ENCODE results near the gene COBL. TPM values are rescaled to one million over a fixed set of nuclear protein-coding genes. Genes with fewer than 3 reads are reported as not detected.

COBL gene
- total RNA-seq, 1 experiment from 2014 or later, result 52.3 TPM

- Histone ChIP-seq H3K14ac (ENCODE audit: insufficient read depth, low read length) (no peak overlapping the region), H2BK20ac (ENCODE audit: low read depth, low read length, poor library complexity, severe bottlenecking) (no peak overlapping the region), H2BK5ac (ENCODE audit: insufficient read length, low read length) (no peak overlapping the region), H2AFZ (ENCODE audit: low read length) (no peak overlapping the region), H2AK5ac (ENCODE audit: insufficient read length, low read length) (no peak overlapping the region), H2BK15ac (ENCODE audit: low read depth, low read length) (no peak overlapping the region), H3K27me3 (ENCODE audit: insufficient read depth, low read length) (no peaks in the 10 kb centered on the region), H2BK120ac (ENCODE audit: low read depth, low read length, poor library complexity, severe bottlenecking) (no peak overlapping the region), H4K91ac (ENCODE audit: insufficient read length, low read depth, low read length) (no peak overlapping the region), H3K79me1 (ENCODE audit: insufficient read depth, low read depth, low read length, poor library complexity, severe bottlenecking) (peaks cover 3% of the 10 kb centered on the region), H3K23me2 (ENCODE audit: insufficient read length, low read depth, low read length, poor library complexity, severe bottlenecking) (no peaks in the 10 kb centered on the region), H3K4ac (ENCODE audit: low read depth, low read length) (no peak overlapping the region), H3K9ac (ENCODE audit: extremely low read depth, insufficient read length, low read length) (no peak overlapping the region), H3K27ac (ENCODE audit: insufficient read length, low read depth, low read length) (no peak overlapping the region), H4K8ac (replicated peaks; ENCODE audit: insufficient read length, low read depth, low read length) (no peak overlapping the region), H3T11ph (ENCODE audit: low read length) (no peak overlapping the region), H4K5ac (ENCODE audit: insufficient read length, low read depth, low read length) (no peak overlapping the region), H2BK12ac (ENCODE audit: insufficient read length, low read depth, low read length) (no peak overlapping the region), H3K56ac (ENCODE audit: insufficient read length, low read depth, low read length) (no peak overlapping the region), H3K23ac (ENCODE audit: insufficient read length, low read depth, low read length) (no peak overlapping the region), H3K79me2 (ENCODE audit: insufficient read depth, low read length) (no peaks in the 10 kb centered on the region; the same call in 1 of the 2 replicates), H3K4me2 (ENCODE audit: insufficient read depth, insufficient read length, low read length) (no peak overlapping the region), H3K18ac (ENCODE audit: insufficient read length, low read depth, low read length) (no peak overlapping the region), H3K4me1 (ENCODE audit: insufficient read depth, low read length) (no peaks in the 10 kb centered on the region; the same call in 1 of the 2 replicates), H3K9me3 (ENCODE audit: control insufficient read depth, low read depth, low read length) (no peaks in the 10 kb centered on the region), H4K20me1 (ENCODE audit: control insufficient read depth, insufficient read depth, insufficient read length) (no peaks in the 10 kb centered on the region)
- Mint-ChIP-seq H3K4me1 (peaks cover 58% of the 10 kb centered on the region in 2 experiments), H3K27me3 (ENCODE audit: low read depth) (peaks cover 2% of the 10 kb centered on the region; the same call in 1 of the 2 replicates), H3K36me3 (ENCODE audit: insufficient read depth in 1 of 3, low read depth in 3 of 3) (peaks cover 0 to 3% (median 0%) of the 10 kb centered on the region in 3 experiments; a peak in 1 of 7 replicates), H3K4me3 (no peak overlapping the region), H3K27ac (peak overlapping the region in 1 of 3 experiments; percentile 46; a peak in 3 of 7 replicates), H3K9me3 (no peaks in the 10 kb centered on the region)
- WGBS (ENCODE audit: extremely low coverage, insufficient read length, low lambda C conversion rate), result no CpG with 5 or more reads among the region's 4 CpGs
- no peak for TF ChIP-seq CTCF (conservative IDR thresholded peaks at IDR 0.05)
- DNase-seq, result no peak
Observed at GRCh38 chr7:51238981-51239495, 77.6 kb downstream of the COBL start.

All from H9 (cell line).